Non-pigmented ciliary epithelial cell (primary cell): ENCODE data around the gene AGR2.

ENCODE experiments used
- DNase-seq: peaks from one replicate; pipeline ENCODE4 v3.0.0-alpha.2; 2010; ENCODE audit warnings: low read depth

AGR2 gene

GRCh38 chr7:16812542-16813231 lies 7.9 kb upstream of the AGR2 start:
- DNase-seq: no peak

GRCh38 chr7:16811551-16811950 lies 6.8 kb upstream of the AGR2 start:
- DNase-seq: peak; percentile 48

- no peak for DNase-seq
These were observed 5.8 kb upstream of the AGR2 start for GRCh38 chr7:16810573-16810972.

- DNase-seq: no peak
These were observed 5.3 kb upstream of the AGR2 start for GRCh38 chr7:16810112-16810511.

- no peak for DNase-seq
These were observed 642 bp upstream of the AGR2 start for GRCh38 chr7:16805441-16805840.

GRCh38 chr7:16803881-16804673 lies 722 bp downstream of the AGR2 start:
- no peak for DNase-seq

GRCh38 chr7:16803125-16803524 lies 1.7 kb downstream of the AGR2 start:
- DNase-seq: no peak

GRCh38 chr7:16801579-16801978 lies 3.2 kb downstream of the AGR2 start:
- DNase-seq: no peak

GRCh38 chr7:16801111-16801542 lies 3.7 kb downstream of the AGR2 start:
- peak; percentile 48 for DNase-seq

GRCh38 chr7:16795624-16796023 lies 9.2 kb downstream of the AGR2 start:
- no peak for DNase-seq

- DNase-seq: no peak
These were observed 9.8 kb downstream of the AGR2 start for GRCh38 chr7:16794986-16795385.

- DNase-seq: no peak
These were observed 12.7 kb downstream of the AGR2 start for GRCh38 chr7:16791905-16792698.

- no peak for DNase-seq
These were observed 13.7 kb downstream of the AGR2 start for GRCh38 chr7:16791071-16791470.

- no peak for DNase-seq
These were observed 17.7 kb downstream of the AGR2 start for GRCh38 chr7:16787127-16787526.

- no peak for DNase-seq
These were observed 18.5 kb downstream of the AGR2 start for GRCh38 chr7:16786257-16786656.

- DNase-seq: no peak
These were observed 19.0 kb downstream of the AGR2 start for GRCh38 chr7:16785846-16786245.

- no peak for DNase-seq
These were observed 19.5 kb downstream of the AGR2 start for GRCh38 chr7:16785321-16785720.

GRCh38 chr7:16780596-16780995 lies 24.2 kb downstream of the AGR2 start:
- DNase-seq: no peak

GRCh38 chr7:16779051-16779450 lies 25.7 kb downstream of the AGR2 start:
- no peak for DNase-seq

- DNase-seq: no peak
These were observed 26.3 kb downstream of the AGR2 start for GRCh38 chr7:16778476-16778875.

- no peak for DNase-seq
These were observed 28.7 kb downstream of the AGR2 start for GRCh38 chr7:16776053-16776452.

GRCh38 chr7:16774986-16775385 lies 29.8 kb downstream of the AGR2 start:
- DNase-seq: no peak

- DNase-seq: no peak
These were observed 30.5 kb downstream of the AGR2 start for GRCh38 chr7:16774294-16774693.
